IPS-15b (cell line): Measurements from ENCODE around the gene DYDC2.
A peak's percentile ranks its signal among the peaks of the same experiment; 100 is the strongest.

Experiments used
- H3K27me3 ChIP-seq: one replicate; pipeline ENCODE4 v1.6.1; 2013; ENCODE audit warnings: low read length; ENCODE audit not compliant: control insufficient read depth, insufficient read depth
- H3K36me3 ChIP-seq: one replicate; pipeline ENCODE4 v1.6.1; 2013; ENCODE audit warnings: low read length; ENCODE audit not compliant: control insufficient read depth, insufficient read depth
- H3K4me1 ChIP-seq: one replicate; pipeline ENCODE4 v1.6.1; 2013; ENCODE audit warnings: mild to moderate bottlenecking, low read length; ENCODE audit not compliant: control insufficient read depth, insufficient read depth
- H3K4me3 ChIP-seq: one replicate; pipeline ENCODE4 v1.5.1; 2013; ENCODE audit warnings: low read depth, low read length
- H3K9ac ChIP-seq: one replicate; pipeline ENCODE4 v1.6.1; 2013; ENCODE audit warnings: low read depth, mild to moderate bottlenecking, low read length
- H3K9me3 ChIP-seq: one replicate; pipeline ENCODE4 v1.6.1; 2013; ENCODE audit warnings: mild to moderate bottlenecking, low read length; ENCODE audit not compliant: control insufficient read depth, insufficient read depth

Gene DYDC2

GRCh38 chr10:80406204-80406603 lies 49.6 kb downstream of the DYDC2 start:
- H3K36me3 ChIP-seq: no peaks in the 10 kb centered on the region
- H3K4me3 ChIP-seq: no peak overlapping the region
- H3K9me3 ChIP-seq: no peaks in the 10 kb centered on the region
- H3K9ac ChIP-seq: no peak overlapping the region
- H3K4me1 ChIP-seq: no peaks in the 10 kb centered on the region
- peaks cover 27% of the 10 kb centered on the region for H3K27me3 ChIP-seq

- Histone ChIP-seq H3K36me3 (no peaks in the 10 kb centered on the region), H3K9me3 (no peaks in the 10 kb centered on the region), H3K4me3 (peak overlapping the region; percentile 64), H3K27me3 (peaks cover 27% of the 10 kb centered on the region), H3K4me1 (no peaks in the 10 kb centered on the region), H3K9ac (peak overlapping the region; percentile 41)
Measured at GRCh38 chr10:80407812-80408241, 51.2 kb downstream of the DYDC2 start.

GRCh38 chr10:80408242-80409101 lies 51.9 kb downstream of the DYDC2 start, which contains the start of gene PRXL2A:
PRXL2A (plus strand) TSS chr10:80408551; CDS start chr10:80420468, 11,917 bp downstream.
- Histone ChIP-seq H3K9me3 (no peaks in the 10 kb centered on the region), H3K27me3 (peaks cover 27% of the 10 kb centered on the region), H3K4me1 (no peaks in the 10 kb centered on the region), H3K9ac (peak within 1 kb of the TSS; percentile 41), H3K36me3 (no peaks in the 10 kb centered on the region), H3K4me3 (peak within 1 kb of the TSS; percentile 64)

- H3K36me3 ChIP-seq: no peaks in the 10 kb centered on the region
- H3K4me3 ChIP-seq: peak overlapping the region; percentile 64
- no peaks in the 10 kb centered on the region for H3K9me3 ChIP-seq
- peaks cover 27% of the 10 kb centered on the region for H3K27me3 ChIP-seq
- peak overlapping the region; percentile 39 for H3K9ac ChIP-seq
- H3K4me1 ChIP-seq: no peaks in the 10 kb centered on the region
Measured at GRCh38 chr10:80409121-80409520, 52.5 kb downstream of the DYDC2 start.

GRCh38 chr10:80410122-80410521 lies 53.5 kb downstream of the DYDC2 start:
- Histone ChIP-seq H3K9me3 (no peaks in the 10 kb centered on the region), H3K27me3 (peaks cover 30% of the 10 kb centered on the region), H3K36me3 (no peaks in the 10 kb centered on the region), H3K9ac (no peak overlapping the region), H3K4me3 (no peak overlapping the region), H3K4me1 (no peaks in the 10 kb centered on the region)

GRCh38 chr10:80410578-80411145 lies 54.1 kb downstream of the DYDC2 start:
- H3K9ac ChIP-seq: no peak overlapping the region
- H3K36me3 ChIP-seq: no peaks in the 10 kb centered on the region
- no peaks in the 10 kb centered on the region for H3K4me1 ChIP-seq
- no peaks in the 10 kb centered on the region for H3K9me3 ChIP-seq
- H3K27me3 ChIP-seq: peaks cover 35% of the 10 kb centered on the region
- no peak overlapping the region for H3K4me3 ChIP-seq

GRCh38 chr10:80411267-80411668 lies 54.7 kb downstream of the DYDC2 start:
- H3K9ac ChIP-seq: no peak overlapping the region
- no peak overlapping the region for H3K4me3 ChIP-seq
- H3K36me3 ChIP-seq: no peaks in the 10 kb centered on the region
- H3K4me1 ChIP-seq: peaks cover 3% of the 10 kb centered on the region
- no peaks in the 10 kb centered on the region for H3K9me3 ChIP-seq
- peaks cover 38% of the 10 kb centered on the region for H3K27me3 ChIP-seq

GRCh38 chr10:80411681-80412220 lies 55.2 kb downstream of the DYDC2 start:
- Histone ChIP-seq H3K27me3 (peaks cover 40% of the 10 kb centered on the region), H3K36me3 (no peaks in the 10 kb centered on the region), H3K9me3 (no peaks in the 10 kb centered on the region), H3K4me3 (no peak overlapping the region), H3K9ac (no peak overlapping the region), H3K4me1 (peaks cover 7% of the 10 kb centered on the region)

GRCh38 chr10:80412486-80412885 lies 55.9 kb downstream of the DYDC2 start:
- Histone ChIP-seq H3K4me3 (no peak overlapping the region), H3K9me3 (no peaks in the 10 kb centered on the region)

GRCh38 chr10:80413271-80413996 lies 56.9 kb downstream of the DYDC2 start:
- Histone ChIP-seq H3K4me1 (peaks cover 15% of the 10 kb centered on the region), H3K9me3 (no peaks in the 10 kb centered on the region), H3K4me3 (no peak overlapping the region), H3K27me3 (peaks cover 31% of the 10 kb centered on the region), H3K36me3 (no peaks in the 10 kb centered on the region), H3K9ac (no peak overlapping the region)

More at GRCh38 chr10:80412486-80412885, 55.9 kb downstream of the DYDC2 start:
- Histone ChIP-seq H3K4me1 (peaks cover 8% of the 10 kb centered on the region), H3K27me3 (peaks cover 35% of the 10 kb centered on the region), H3K9ac (no peak overlapping the region), H3K36me3 (no peaks in the 10 kb centered on the region)

GRCh38 chr10:80414142-80414895 lies 57.7 kb downstream of the DYDC2 start:
- Histone ChIP-seq H3K9me3 (no peaks in the 10 kb centered on the region), H3K4me1 (peaks cover 18% of the 10 kb centered on the region), H3K4me3 (no peak overlapping the region), H3K36me3 (no peaks in the 10 kb centered on the region), H3K9ac (no peak overlapping the region), H3K27me3 (peaks cover 28% of the 10 kb centered on the region)
